ENCODE measurements around the gene UTP3. TPM values are rescaled to one million over a fixed set of nuclear protein-coding genes. Genes with fewer than 3 reads are reported as not detected.
"Not testable (repeated sequence)": the region's sequence is repeated elsewhere in the genome, so short reads cannot be mapped to it uniquely, and the experiment has no call there.

The UTP3 gene, protein sequence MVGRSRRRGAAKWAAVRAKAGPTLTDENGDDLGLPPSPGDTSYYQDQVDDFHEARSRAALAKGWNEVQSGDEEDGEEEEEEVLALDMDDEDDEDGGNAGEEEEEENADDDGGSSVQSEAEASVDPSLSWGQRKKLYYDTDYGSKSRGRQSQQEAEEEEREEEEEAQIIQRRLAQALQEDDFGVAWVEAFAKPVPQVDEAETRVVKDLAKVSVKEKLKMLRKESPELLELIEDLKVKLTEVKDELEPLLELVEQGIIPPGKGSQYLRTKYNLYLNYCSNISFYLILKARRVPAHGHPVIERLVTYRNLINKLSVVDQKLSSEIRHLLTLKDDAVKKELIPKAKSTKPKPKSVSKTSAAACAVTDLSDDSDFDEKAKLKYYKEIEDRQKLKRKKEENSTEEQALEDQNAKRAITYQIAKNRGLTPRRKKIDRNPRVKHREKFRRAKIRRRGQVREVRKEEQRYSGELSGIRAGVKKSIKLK
- total RNA-seq (17.5 TPM), polyA plus RNA-seq (25.5 TPM)

DNA sequence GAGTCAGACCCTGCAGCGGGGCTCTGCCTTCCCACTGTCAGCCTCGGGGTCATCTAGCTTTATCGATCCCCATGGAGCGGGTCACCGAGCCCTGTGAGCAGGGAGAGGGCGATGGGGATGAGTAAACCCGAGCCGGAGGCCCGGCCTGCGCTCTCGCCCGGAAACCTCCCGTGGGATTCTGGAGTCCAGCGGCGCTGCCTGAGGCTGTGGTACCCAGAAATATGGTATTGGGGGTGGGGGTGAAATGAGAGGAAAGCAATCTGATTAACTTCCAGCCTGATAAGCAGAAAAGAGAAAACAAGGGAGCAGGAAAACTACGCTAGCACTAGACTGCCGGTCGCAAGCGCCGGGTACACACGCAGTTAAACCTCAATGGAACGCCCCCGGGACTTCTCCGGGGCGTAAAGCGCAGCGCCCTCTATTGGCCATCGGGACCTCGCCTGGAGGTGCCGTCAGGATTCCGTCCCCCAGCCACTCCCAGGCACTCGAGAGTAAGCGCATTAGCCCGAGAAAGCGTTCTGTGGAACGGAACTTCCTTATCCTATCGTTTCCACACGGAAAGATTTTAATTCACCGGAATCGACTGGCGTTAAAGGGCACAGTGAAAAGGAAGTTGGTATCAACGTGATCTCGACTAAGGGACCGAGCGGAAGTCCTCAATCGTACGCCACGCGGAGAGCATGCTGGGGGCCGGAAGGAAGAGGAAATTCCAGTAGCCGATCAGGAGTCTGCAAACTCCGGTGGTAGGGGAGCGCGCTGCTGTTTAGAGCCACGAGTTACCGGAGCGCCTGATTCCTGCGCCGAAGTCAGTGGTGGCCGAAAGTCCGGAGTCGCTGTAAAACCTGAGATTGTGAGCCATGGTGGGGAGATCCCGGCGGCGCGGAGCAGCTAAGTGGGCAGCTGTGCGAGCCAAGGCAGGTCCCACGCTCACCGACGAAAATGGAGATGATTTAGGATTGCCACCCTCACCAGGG lies at the start of gene UTP3:
Gene UTP3, plus strand, starts transcription at position 712 of the 974 bp plus-strand sequence. Its CDS starts 146 bp downstream, at position 858.
- Histone ChIP-seq H3K27ac (ENCODE audit: low read depth) (peak within 1 kb of the TSS; percentile 97), H3K4me1 (ENCODE audit: insufficient read depth) (no peaks in the 10 kb centered on the region), H3K4me3 (ENCODE audit: low read depth, low read length) (peak within 1 kb of the TSS; percentile 71), H3K36me3 (ENCODE audit: insufficient read depth) (no peaks in the 10 kb centered on the region)
- peak; percentile 99 for DNase-seq (ENCODE audit: extremely low spot score)
- under 1% methylated on average over 70 of the region's 70 CpGs for WGBS

DNA sequence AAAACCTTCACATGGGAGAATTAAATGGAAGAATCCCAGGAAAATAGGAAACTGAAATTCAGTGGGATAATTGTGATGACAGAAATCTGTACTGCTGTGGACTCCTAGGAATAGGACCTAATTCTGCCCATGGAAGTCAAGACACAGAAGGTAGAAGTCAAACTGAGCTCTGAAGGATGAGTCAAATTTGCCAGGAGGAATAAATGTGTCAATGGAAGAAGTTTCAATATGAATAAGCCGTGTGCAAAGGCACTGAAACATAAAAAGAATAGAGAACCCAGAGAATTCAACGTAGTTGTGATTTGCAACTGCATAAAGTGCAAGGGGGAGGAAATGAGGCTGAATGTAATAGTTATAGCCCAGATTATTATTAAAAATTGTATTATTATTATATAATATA lies 48.1 kb upstream of the UTP3 start:
- 76% methylated on average over 2 of the region's 2 CpGs for WGBS
- Histone ChIP-seq H3K4me3 (ENCODE audit: low read depth, low read length) (no peak overlapping the region), H3K36me3 (ENCODE audit: insufficient read depth) (no peaks in the 10 kb centered on the region), H3K27ac (ENCODE audit: low read depth) (no peak overlapping the region), H3K4me1 (ENCODE audit: insufficient read depth) (no peaks in the 10 kb centered on the region)
- no peak for DNase-seq (ENCODE audit: extremely low spot score)

DNA sequence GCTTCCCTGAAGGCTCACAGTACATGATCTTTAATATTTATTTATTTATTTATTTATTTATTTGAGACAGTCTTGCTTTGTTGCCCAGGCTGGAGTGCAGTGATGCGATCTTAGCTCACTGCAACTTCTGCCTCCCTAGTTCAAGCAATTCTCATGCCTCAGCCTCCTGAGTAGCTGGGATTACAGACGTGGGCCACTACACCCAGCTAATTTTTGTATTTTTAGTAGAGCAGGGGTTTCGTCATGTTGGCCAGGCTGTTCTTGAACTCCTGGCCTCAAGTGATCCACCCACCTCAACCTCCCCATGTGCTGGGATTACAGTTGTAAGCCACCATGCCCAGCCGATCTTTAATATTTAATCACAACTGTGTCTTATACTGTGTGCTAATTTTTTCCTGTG lies 37.6 kb upstream of the UTP3 start:
- H3K4me1 ChIP-seq (ENCODE audit: insufficient read depth); H3K36me3 ChIP-seq (ENCODE audit: insufficient read depth); H3K4me3 ChIP-seq (ENCODE audit: low read depth, low read length); H3K27ac ChIP-seq (ENCODE audit: low read depth); DNase-seq (ENCODE audit: extremely low spot score): not testable (repeated sequence)
- WGBS: 79% methylated on average over 4 of the region's 4 CpGs

DNA sequence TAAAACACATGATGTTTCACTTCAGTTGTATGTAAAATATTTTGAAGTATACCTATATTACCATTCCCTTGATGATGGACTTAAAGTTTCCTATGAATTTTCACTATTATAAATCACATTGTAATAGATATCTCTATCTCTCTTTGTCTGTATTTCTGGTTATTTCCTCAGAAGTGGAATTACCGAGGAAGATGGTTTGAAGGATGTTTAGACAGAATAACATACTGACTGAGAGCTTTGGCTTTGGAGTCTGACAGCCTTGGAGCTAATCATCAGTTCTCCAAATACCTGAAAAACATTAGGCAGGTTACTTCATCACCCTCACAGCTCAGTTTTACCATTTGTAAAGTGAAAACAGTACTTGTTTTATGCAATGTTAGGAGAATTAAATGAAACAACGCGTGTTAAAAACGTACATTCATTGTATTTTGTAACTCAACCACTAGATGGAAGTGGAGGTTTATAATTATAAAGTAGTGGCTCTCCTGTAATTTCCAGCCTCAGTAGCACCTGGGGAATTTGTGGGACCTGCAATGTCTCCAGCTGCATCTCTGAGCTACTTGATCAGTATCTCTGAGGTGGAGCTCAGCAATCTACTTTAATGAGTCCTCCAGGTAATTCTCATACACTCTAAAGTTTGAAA lies 36.3 kb upstream of the UTP3 start:
- H3K4me3 ChIP-seq (ENCODE audit: low read depth, low read length): no peak overlapping the region
- 8% methylated on average over 4 of the region's 4 CpGs for WGBS
- H3K36me3 ChIP-seq (ENCODE audit: insufficient read depth): no peaks in the 10 kb centered on the region
- H3K27ac ChIP-seq (ENCODE audit: low read depth): no peak overlapping the region
- DNase-seq (ENCODE audit: extremely low spot score): no peak
- no peaks in the 10 kb centered on the region for H3K4me1 ChIP-seq (ENCODE audit: insufficient read depth)

DNA sequence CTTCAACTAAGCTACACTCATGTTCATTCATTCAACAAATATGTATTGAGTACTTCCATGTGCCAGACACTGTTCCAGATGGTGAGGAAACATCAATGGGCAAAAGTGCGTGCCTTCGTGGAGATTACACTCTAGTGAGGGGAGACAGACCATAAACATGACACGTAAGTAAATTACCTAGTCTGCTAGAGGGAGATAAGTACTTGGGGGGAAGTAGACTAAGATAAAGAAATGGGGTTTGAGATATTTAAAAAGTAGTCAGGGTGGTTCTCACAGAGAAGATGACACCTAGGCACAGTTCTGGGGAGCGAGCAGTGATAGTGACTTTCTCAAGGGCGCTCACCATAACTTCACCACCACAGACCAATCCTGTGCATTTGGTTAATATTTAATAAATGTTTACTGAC lies 33.7 kb upstream of the UTP3 start:
- H3K4me3 ChIP-seq (ENCODE audit: low read depth, low read length): no peak overlapping the region
- WGBS: 57% methylated on average over 5 of the region's 5 CpGs
- DNase-seq (ENCODE audit: extremely low spot score): no peak
- no peaks in the 10 kb centered on the region for H3K36me3 ChIP-seq (ENCODE audit: insufficient read depth)
- no peaks in the 10 kb centered on the region for H3K4me1 ChIP-seq (ENCODE audit: insufficient read depth)
- H3K27ac ChIP-seq (ENCODE audit: low read depth): no peak overlapping the region

DNA sequence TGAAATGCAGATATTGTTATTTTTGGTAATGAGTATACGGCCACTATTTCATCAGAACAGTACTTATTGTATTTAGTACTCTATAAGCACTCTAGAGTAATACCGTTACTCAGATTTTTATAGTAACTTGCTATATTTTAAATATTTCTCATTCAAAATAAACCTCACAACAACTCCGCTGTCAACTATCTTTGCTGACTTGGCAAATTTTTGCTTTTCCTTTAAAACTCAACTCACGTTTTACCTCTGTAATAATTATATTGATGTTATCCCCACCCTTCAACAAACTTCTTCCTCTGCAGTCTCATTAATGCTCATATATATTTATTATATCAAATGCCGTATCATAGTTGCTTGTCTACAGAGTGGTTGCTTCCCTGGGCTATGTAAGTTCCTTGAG lies 31.0 kb upstream of the UTP3 start:
- 83% methylated on average over 5 of the region's 5 CpGs for WGBS
- Histone ChIP-seq H3K27ac (ENCODE audit: low read depth) (no peak overlapping the region), H3K4me3 (ENCODE audit: low read depth, low read length) (no peak overlapping the region), H3K4me1 (ENCODE audit: insufficient read depth) (no peaks in the 10 kb centered on the region), H3K36me3 (ENCODE audit: insufficient read depth) (no peaks in the 10 kb centered on the region)
- DNase-seq (ENCODE audit: extremely low spot score): no peak

DNA sequence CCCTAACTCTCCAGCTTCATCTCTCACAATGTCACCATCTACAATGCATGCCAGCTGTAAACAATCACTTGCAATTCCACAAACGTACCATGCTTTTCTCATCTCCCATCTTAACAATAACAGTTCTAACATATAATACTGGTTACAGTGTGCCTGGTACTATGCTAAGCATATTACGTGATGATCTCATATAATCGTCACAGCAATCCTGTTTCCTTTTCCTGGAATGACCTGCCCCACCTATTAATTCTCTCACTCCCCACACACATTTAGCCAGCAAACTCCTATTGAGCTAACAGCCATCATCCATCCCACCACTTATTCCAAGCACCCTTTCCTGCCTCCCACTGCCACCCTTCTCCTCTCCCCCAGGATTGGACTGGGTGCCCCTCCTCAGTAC lies 29.9 kb upstream of the UTP3 start:
- Histone ChIP-seq H3K4me1 (ENCODE audit: insufficient read depth) (no peaks in the 10 kb centered on the region), H3K36me3 (ENCODE audit: insufficient read depth) (no peaks in the 10 kb centered on the region), H3K27ac (ENCODE audit: low read depth) (no peak overlapping the region), H3K4me3 (ENCODE audit: low read depth, low read length) (no peak overlapping the region)
- WGBS: 34% methylated on average over 3 of the region's 3 CpGs
- no peak for DNase-seq (ENCODE audit: extremely low spot score)

DNA sequence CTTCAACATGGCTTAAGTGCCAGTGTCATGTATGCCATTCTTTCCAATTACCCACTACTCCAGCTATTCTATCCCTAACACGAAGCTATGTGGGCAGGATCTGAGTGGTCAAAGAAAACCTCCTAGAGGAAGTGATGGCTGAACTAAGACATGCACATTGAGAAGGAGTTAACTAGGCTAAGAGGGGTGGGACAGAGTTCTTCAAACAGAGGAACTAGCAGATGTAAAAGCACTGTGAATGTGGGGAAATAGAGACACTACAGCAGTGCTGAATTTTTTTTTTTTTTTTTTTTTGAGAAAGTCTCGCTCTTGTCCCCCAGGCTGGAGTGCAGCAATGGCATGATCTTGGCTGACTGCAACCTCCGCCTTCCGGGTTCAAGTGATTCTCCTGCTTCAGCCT lies 28.2 kb upstream of the UTP3 start:
- Histone ChIP-seq H3K4me1 (ENCODE audit: insufficient read depth) (no peaks in the 10 kb centered on the region), H3K27ac (ENCODE audit: low read depth) (no peak overlapping the region), H3K4me3 (ENCODE audit: low read depth, low read length) (no peak overlapping the region), H3K36me3 (ENCODE audit: insufficient read depth) (no peaks in the 10 kb centered on the region)
- no peak for DNase-seq (ENCODE audit: extremely low spot score)
- WGBS: 86% methylated on average over 4 of the region's 4 CpGs

DNA sequence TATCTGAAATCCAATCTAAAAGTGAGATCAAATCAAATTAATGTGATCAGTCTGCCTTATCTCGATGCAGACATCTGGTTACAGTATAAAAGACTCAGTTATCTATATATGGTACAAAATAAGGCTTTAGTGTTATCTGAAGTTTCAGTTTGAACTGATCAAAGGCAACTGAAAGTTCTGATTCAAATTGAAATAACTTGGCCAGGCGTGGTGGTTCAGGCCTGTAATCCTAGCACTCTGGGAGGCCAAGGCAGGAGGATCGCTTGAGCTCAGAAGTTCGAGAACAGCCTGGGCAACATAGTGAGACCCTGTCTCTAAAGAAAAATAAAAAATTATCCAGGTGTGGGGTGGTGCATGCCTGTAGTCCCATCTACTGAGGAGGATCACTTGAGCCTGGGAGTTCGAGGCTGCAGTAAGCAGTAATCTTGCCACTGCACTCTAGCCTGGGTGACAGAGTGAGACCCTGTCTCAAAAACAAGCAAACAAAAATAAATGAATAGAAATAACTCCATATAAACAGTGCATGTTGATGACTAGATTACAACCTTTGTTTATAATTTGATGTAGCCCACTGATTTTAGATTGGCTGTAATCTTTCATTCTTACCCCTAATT lies 26.9 kb upstream of the UTP3 start:
- not testable (repeated sequence) for H3K4me1 ChIP-seq (ENCODE audit: insufficient read depth); H3K27ac ChIP-seq (ENCODE audit: low read depth); DNase-seq (ENCODE audit: extremely low spot score); H3K4me3 ChIP-seq (ENCODE audit: low read depth, low read length); H3K36me3 ChIP-seq (ENCODE audit: insufficient read depth)
- WGBS: 80% methylated on average over 5 of the region's 5 CpGs

DNA sequence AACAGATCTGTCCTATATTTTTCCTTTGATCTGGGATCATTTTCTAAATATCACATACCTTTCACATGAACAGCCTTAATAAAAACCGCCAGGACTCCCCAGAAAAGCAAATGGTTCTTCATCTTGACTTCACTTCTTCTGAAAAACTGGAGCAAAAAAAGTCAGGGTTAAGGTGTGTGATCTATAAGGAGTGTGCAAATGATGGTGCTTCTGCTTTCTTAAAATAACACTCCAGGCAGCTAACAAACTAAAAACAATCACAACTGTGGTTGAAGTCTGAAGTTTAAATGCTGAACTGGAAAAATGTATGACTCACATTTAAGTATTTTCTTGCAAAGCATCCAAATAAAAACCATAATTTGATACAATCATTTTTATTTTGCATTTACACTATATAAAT lies 22.0 kb upstream of the UTP3 start, which contains the start of gene JCHAIN:
Gene JCHAIN, minus strand, starts transcription at position 140 of the 400 bp plus-strand sequence. Its CDS starts 18 bp downstream, at position 122.
- no peak for DNase-seq (ENCODE audit: extremely low spot score)
- WGBS: 53% methylated on average over 1 of the region's 1 CpG
- no peak within 1 kb of the TSS for H3K27ac ChIP-seq (ENCODE audit: low read depth)
- no peaks in the 10 kb centered on the region for H3K36me3 ChIP-seq (ENCODE audit: insufficient read depth)
- no peak within 1 kb of the TSS for H3K4me3 ChIP-seq (ENCODE audit: low read depth, low read length)
- no peaks in the 10 kb centered on the region for H3K4me1 ChIP-seq (ENCODE audit: insufficient read depth)

DNA sequence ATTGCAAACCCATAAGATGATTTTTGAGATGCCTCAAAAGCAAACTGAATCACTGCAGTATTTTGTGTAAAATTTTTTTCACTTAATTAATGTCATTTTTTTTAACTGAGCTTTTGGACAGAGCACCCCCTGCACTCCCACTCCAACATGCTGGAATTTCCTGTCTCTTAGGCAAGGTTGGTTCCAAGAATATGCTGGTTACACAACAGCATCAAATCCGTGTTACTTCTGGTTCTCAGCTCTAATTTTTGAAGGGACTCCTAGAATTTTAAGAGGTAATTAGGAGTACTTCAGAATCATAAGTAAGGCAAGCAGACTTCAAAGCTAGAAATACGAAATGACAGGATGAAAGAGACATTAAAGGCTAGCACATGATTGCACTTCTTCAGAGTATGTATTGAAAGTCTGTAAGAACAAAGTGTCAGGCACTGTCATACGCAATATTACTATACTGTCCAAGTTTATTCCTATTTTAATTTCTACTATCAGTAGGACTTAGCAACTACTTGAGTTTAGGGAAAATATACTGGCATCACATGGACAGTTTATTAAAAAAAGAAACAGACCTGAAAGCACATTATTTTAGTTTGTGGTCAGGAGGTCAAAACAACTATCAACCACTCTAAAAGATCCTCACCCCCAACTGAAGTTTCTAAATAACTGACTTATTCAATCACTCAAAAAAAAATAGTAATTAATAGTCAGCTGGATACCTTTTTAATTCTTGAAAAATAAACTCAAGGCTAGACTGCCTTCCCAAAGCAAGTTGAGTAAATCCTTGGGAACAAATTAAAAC lies 20.4 kb upstream of the UTP3 start:
- WGBS: 49% methylated on average over 3 of the region's 3 CpGs
- Histone ChIP-seq H3K36me3 (ENCODE audit: insufficient read depth) (no peaks in the 10 kb centered on the region), H3K4me1 (ENCODE audit: insufficient read depth) (no peaks in the 10 kb centered on the region), H3K4me3 (ENCODE audit: low read depth, low read length) (no peak overlapping the region), H3K27ac (ENCODE audit: low read depth) (no peak overlapping the region)
- DNase-seq (ENCODE audit: extremely low spot score): no peak

DNA sequence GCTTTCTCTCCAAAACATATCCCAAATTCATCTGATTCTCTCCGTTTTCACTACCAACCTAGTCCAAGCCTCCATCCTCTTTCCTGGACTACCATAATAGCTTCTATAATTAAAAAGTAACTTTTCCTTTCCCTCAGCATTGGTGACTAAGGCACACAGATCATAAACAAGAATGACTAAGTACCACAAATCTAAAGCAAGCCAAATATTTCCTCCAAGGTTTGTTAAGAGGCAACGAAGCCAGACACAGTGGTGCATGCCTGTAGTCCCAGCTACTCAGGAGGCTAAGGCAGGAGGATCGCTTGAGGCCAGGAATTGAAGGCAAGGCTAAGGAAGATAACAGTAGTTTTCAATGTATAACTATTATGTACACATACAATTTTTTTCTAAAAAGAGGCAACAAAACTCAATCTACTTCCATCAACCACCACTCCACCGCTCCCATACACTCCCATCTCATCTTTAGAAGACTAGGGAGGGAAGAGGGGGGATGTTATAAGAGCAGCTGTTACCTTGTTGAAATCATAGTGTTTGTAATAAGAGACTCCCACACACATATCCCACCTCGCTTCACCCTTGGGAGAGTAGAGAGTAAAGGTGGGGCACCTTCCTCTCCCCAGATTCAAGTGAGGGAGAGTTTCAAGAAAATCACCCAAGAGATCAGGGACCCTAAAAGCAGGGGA lies 17.9 kb upstream of the UTP3 start:
- DNase-seq (ENCODE audit: extremely low spot score): no peak
- H3K4me3 ChIP-seq (ENCODE audit: low read depth, low read length): no peak overlapping the region
- H3K36me3 ChIP-seq (ENCODE audit: insufficient read depth): no peaks in the 10 kb centered on the region
- WGBS: 83% methylated on average over 5 of the region's 5 CpGs
- H3K27ac ChIP-seq (ENCODE audit: low read depth): no peak overlapping the region
- no peaks in the 10 kb centered on the region for H3K4me1 ChIP-seq (ENCODE audit: insufficient read depth)

Data from urinary bladder (tissue), 4 donors.